CD4-positive, alpha-beta T cell treated with Interleukin-4 for 4 hours (primary cell): ENCODE results near the gene AGFG2.
"Not testable (repeated sequence)": the region's sequence is repeated elsewhere in the genome, so short reads cannot be mapped to it uniquely, and the experiment has no call there.

Source experiments
- DNase-seq: peaks from one replicate; pipeline ENCODE4 v3.0.0-alpha.2; 2020

AGFG2 gene

GRCh38 chr7:100521076-100521475, 17.9 kb upstream of the AGFG2 start:
- no peak for DNase-seq

- not testable (repeated sequence) for DNase-seq
Measured at GRCh38 chr7:100521909-100522593, 17.0 kb upstream of the AGFG2 start.

- not testable (repeated sequence) for DNase-seq
Measured at GRCh38 chr7:100523192-100523591, 15.8 kb upstream of the AGFG2 start.

GRCh38 chr7:100528108-100528866, 10.7 kb upstream of the AGFG2 start:
- not testable (repeated sequence) for DNase-seq

- no peak for DNase-seq
Measured at GRCh38 chr7:100532165-100533022, 6.6 kb upstream of the AGFG2 start.

- DNase-seq = not testable (repeated sequence)
Measured at GRCh38 chr7:100535982-100536381, 3.0 kb upstream of the AGFG2 start.

- not testable (repeated sequence) for DNase-seq
Measured at GRCh38 chr7:100536695-100537094, 2.3 kb upstream of the AGFG2 start.

GRCh38 chr7:100538348-100538653, 702 bp upstream of the AGFG2 start:
- no peak for DNase-seq

GRCh38 chr7:100539436-100540006, 518 bp downstream of the AGFG2 start:
- DNase-seq = no peak

GRCh38 chr7:100540073-100540723, 1.2 kb downstream of the AGFG2 start:
- no peak for DNase-seq

GRCh38 chr7:100541309-100541708, 2.3 kb downstream of the AGFG2 start:
- not testable (repeated sequence) for DNase-seq

- DNase-seq = no peak
Measured at GRCh38 chr7:100543586-100543985, 4.6 kb downstream of the AGFG2 start.

- no peak for DNase-seq
Measured at GRCh38 chr7:100544386-100544785, 5.4 kb downstream of the AGFG2 start.

GRCh38 chr7:100544967-100545359, 6.0 kb downstream of the AGFG2 start:
- DNase-seq = no peak

GRCh38 chr7:100545360-100546128, 6.5 kb downstream of the AGFG2 start:
- DNase-seq = peak; percentile 74

GRCh38 chr7:100546129-100546925, 7.3 kb downstream of the AGFG2 start:
- DNase-seq = peak; percentile 73

GRCh38 chr7:100546926-100547800, 8.2 kb downstream of the AGFG2 start:
- DNase-seq = no peak

GRCh38 chr7:100547872-100548271, 8.9 kb downstream of the AGFG2 start:
- no peak for DNase-seq

GRCh38 chr7:100548446-100548845, 9.4 kb downstream of the AGFG2 start:
- not testable (repeated sequence) for DNase-seq

GRCh38 chr7:100552532-100552931, 13.5 kb downstream of the AGFG2 start:
- DNase-seq = no peak
